GM19193 (cell line): ENCODE results near the gene NRP1.

Experiments used
- POLR2A ChIP-seq: IDR thresholded peaks from 4 replicates; pipeline ENCODE4 v1.6.1; 2011; ENCODE audit not compliant: insufficient read depth, insufficient read length; ENCODE audit errors: extremely low read depth

The NRP1 gene

DNA sequence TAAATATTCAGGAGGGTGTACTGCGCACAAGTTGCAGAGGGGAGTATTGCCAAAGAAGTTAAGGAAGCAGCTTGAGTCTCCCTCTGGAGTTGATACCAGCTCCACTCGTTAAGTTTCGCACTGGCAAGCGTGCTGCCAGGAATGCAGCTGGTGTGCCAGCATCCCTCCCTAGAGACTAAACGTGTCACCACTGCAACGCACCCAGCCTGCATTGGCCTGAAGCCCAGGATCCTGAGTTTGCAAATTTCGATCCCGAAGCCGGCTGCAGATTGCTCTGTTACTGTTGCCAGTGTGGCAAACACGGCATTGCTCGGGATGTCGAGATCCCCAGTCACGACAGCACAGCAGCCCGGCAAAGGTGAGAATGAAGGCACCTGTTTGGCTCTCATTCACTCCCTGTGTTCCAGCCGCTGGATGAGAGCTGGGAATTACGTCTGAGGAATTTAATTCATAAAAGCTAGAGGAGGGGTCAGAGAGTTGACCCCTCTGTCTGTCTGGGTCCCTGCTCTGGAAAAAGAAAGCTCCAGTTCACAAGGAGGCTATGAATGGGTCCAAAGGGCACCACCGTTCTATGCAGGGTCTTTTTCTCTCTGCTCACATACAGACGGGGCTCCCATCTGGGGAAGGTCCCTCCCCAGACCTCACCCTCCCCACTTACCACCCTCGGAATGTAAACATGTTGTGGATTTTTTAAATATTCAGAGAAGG lies 61.0 kb downstream of the NRP1 start:
- TF ChIP-seq POLR2A: no peak

DNA sequence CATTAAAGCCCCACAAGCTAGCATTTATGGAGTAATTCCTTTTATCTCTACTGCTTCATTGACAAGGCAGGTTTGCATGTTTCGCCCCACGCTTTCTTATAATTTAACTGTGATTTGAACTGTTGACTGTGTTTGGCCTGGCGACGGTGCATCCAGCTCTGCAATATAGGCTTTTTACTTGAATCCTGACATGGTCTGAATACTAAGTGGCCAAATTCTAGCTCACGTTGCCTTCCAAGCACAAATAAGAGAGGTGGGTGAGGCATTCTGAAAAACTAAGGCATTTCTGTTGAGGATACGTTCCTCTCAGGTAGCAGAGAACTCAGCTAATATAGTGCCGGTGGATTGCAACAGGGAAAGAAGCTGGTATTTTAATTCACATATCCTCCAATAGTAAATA lies 61.8 kb downstream of the NRP1 start:
- TF ChIP-seq POLR2A: no peak

DNA sequence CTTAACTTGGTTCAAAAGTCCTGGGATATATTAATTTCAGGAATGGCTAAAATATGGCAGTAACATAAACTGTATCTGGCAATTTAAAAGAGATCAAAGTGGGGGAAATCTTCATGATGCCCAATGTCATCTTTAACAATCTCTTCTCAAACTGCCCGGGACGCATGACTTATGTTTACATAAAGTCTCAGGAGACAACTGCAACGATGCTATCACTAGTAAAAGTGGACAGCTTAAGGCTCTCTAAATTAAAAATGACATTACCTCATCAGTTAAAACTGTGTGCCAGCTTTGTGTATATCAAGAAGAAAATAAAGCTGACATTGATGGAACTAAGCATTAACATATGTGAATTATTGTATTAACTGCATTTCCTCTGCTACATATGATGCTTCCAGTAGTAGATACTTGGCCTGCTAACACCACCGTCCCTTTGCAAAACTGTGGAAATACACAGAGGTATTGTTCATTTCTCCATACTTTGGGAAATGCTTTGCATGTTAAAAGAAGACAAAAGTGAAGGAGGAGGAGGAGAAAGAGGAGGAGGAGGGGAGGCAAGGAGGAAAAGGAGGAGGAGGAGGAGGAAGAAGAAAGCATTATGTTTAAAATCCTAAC lies 62.4 kb downstream of the NRP1 start:
- TF ChIP-seq POLR2A: no peak

DNA sequence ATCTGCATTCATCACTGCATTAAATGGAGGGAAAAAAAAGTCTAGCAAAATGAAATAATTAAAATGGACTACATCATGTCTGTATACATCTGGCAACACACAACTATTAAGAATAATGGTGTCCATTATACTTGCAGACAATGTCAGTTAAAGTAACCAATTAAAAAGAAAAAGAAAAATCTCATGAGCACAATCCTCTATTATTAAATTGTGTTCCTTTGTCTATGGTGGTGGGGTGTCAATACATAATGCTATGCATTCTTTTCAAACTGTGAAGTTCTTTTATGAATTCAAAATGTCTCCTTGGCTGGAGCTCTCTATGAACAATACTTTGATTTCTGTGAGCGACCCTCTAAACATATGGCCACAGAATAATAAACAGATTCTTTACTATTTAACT lies 63.5 kb downstream of the NRP1 start:
- TF ChIP-seq POLR2A: no peak

DNA sequence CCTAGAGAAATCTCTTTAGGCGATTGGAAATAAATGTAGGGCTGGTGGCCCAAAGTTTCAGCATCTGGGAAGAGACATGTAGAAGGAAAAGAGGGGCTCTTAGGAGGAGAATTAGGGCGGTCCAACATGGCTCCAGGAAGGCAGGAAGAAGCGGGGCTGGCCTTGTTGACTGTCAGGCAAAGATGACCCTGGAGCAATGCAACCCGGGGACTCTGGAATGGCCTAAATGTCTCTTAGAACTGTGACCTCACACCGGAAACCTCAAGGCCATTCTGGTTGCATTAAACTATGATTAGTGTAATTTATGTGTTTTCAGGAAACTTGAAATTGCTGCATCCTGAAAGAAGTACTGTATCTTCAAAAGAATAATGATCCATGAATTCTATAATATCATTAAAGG lies 66.8 kb downstream of the NRP1 start:
- TF ChIP-seq POLR2A: no peak

DNA sequence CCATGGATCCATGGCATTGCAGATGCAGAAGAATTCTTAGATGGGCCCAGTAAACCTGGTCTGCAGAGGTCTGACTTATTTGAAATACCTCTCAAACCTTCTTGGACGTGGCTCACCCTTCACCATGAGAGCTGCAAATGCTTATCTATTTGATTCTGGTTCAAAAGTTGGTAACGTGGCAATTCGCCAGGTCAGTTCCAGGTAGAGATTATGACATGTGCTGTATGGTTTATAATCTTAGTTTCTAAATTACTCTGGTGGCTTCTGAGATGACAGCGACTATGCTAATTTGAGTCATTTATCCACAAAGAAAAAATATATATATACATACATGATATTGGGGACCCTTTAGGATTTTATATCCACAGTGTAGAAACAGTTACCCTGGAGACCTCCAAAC lies 68.8 kb downstream of the NRP1 start:
- no peak for TF ChIP-seq POLR2A

DNA sequence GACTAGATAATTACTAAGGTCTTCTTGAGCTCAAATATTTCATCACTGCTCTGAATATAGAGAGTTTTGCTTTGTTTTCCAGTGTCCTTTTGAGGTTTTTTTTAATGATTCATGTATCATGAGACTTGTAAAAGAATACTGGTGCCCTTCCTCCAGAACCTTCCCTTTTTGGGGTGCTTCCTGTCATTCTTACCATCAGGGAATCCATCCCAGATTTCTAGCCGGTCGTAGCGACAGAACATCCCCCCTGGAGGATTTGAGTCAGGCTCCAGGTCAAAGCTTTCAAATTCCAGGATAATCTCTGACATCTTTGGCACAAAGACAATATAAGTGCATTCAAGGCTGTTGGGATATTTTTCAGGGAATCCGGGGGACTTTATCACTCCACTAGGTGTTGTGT lies 71.0 kb downstream of the NRP1 start:
- TF ChIP-seq POLR2A: no peak

DNA sequence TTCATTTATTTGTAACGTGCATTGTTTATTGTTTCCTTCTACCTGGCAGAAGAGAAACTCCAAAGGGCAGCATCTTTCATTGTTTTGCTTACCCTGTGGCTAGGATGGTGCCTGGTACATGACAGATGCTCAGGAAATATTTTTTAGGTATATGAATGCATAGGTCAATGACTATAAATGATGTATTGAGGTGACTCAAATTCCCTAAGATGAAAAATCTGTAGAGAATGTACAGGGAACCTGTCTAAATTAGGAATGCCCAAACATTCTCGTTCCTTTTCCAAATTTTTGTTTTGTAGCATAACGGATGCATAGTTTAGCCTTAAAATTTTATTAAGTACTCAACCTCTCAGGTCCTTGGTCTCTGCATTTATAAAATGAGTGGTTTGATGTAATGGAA lies 71.6 kb downstream of the NRP1 start:
- TF ChIP-seq POLR2A: no peak

DNA sequence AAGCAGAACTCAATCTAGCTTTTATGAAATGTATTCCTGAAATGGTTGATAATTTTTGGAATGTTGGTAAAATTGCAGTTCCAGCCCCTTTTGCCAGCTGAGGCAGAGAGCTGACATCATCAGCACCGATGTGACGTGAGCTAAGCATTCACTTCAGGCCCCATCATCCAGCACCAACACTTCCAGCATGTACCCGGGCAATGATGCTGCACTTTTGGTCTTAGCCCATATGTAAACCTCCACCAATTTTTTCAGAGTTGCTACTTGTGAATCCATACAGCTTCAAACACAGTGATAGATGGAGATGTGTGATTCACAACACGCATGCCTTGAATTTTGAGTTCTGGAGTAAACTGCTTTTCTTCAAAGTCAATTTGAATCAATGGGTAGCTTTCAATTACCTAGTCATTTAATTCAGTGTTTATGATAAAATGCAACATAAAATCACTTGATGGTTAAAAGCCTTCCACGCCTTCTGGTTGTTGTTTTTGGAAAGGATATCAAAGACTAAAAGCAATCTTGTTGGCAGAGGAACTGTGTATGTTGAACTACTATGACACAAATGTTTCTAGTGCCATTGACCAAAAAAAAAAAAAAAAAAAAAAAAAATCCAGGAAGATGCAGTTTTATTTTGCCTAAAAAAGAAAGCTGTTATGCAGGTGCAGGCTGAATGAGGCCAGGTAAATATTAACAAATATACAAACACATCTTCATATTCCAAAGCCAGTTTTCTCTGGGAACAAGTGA lies 73.9 kb downstream of the NRP1 start:
- TF ChIP-seq POLR2A: no peak

DNA sequence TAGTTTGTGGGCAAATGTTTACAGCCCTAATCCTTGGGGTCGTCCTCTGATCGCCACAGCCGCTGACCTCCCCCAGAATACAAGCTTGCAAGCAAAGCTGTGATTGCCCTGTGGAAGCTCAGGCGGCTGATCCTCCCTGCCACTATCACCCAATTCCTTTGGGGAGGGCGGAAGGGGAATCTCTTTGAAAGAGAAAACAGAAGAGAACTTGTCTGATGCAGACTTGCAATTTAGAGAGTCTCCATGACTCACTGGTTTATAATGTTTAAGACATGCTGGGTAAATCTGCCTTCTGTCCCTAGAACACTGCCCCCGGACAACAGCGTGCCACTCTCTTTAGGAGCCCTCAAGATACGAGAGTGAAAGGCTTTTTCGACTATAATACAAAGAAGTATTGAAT lies 75.5 kb downstream of the NRP1 start:
- TF ChIP-seq POLR2A: no peak

DNA sequence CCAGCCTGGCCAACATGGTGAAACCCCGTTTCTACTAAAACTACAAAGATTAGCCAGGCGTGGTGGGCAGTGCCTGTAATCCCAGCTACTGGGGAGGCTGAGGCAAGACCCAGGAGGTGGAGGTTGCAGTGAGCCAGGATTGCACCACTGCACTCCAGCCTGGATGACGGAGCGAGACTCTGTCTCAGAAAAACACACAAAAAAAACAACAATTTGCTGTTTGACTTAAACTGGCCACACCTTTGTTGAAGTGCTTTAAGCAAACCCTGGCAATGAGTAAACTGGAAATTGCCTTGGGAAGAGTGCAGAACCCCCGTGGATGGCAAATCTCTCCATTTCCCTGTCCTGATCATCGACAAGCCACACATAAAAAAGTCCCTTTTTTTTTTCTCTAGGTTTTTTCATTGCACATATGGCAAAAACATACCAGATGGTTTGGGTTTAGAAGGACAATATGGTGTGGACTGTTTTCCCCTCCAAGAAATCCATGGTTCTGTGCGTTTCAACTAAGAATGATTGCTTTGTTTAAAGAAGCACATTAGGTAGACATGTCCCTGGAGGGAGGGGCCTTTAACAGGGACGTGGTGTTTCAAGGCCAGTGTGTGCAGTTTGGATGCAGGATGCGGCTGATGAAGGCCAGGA lies 76.9 kb downstream of the NRP1 start:
- no peak for TF ChIP-seq POLR2A

DNA sequence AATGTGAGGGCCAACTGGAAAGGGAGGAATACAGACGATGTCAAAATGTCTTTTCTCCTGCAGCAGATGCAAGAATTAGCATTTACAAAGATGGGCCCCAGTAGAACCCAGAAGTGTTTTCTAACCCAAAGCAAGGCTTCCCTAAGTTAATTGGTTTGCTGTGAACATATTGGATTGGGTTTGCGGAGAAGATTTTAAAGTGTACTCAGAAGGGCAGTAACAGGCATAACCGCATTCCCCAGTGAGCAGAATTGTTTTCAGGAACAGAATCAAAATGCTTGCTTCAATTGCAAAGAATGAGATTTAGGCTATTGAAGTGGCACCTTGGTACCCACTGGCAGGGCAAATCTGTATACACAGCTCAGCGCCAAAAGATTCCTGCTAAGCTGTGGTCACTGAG lies 78.0 kb downstream of the NRP1 start:
- TF ChIP-seq POLR2A: no peak

DNA sequence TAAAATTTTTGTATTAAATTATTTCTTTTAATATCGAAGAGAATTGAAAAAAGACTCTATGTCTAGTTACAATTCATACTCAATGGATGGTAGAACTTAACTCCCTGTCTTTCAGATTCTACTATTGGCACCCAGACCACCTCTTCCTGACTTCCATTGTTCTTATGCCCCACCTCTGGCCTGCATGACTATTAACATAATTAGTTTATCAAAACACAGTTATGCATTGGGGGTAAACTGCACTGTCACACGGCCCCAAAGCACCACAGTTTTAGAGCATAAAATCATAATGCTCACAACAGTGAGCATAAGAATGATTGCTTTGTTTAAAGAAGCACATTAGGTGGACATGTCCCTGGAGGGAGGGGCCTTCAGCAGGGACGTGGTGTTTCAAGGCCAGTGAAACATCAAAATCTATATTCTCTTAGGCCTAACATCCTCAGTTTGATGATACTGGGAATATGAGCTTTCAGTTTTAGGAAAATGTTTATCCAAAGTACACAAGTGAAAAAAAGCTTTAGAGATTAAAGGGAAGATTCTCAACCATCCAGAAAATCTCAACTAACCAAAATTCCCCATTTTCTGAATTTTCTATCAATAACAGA lies 79.8 kb downstream of the NRP1 start:
- TF ChIP-seq POLR2A: no peak

DNA sequence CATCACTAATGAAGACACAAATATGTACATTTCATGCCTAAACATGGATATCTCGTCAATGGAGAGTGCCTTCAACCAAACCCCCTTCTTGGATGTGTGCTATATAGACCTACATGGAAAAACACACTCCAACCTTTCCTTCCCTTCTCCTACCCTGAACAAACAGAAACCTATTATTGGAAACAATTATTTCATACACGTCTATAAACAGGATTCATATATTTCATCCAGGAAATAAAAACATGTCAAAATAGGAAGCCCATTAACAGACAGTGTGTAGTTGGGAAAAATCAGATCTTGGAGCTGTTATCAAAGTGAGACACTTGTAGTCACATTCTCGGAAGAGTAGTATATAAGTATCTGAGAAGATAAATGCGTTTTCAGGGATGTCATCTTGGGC lies 81.1 kb downstream of the NRP1 start:
- TF ChIP-seq POLR2A: no peak

DNA sequence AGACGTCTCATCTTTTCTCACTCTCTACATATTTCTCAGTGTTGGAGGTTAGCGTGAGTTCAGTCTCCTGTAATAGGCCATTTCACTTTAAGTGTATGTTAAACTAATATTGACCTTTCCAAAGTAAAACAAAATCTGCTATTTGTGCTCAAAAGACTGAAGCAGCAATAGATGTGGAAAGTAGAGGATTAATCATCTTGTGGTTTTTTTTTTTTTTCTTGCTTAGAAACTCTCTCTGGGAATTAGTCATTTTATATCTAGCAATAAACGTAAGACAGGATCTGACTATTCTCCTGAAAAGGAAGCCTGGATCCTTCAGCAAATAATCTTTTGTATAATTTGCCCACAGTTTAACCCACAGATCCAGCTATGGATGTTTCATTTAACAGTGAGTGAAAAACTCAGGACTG lies 81.7 kb downstream of the NRP1 start:
- TF ChIP-seq POLR2A: no peak

DNA sequence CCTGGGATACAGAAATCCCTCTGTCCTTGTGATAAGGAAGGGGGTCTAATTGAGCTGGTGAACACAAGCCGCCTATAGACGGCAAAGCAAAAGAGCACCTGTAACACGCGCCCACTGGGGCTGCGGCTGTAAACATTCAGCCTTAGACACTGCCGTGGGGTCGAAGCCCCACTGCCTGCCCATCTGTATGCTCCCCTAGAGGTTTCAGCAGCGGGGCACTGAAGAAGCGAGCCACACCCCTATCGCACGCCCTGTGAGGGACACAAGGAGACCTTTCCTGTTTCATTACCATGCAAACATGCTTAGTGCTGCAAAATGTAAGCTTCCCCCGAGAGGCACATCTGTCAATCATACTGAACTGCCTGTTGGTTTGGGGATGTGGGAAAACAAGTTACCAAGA lies 82.1 kb downstream of the NRP1 start:
- TF ChIP-seq POLR2A: no peak

DNA sequence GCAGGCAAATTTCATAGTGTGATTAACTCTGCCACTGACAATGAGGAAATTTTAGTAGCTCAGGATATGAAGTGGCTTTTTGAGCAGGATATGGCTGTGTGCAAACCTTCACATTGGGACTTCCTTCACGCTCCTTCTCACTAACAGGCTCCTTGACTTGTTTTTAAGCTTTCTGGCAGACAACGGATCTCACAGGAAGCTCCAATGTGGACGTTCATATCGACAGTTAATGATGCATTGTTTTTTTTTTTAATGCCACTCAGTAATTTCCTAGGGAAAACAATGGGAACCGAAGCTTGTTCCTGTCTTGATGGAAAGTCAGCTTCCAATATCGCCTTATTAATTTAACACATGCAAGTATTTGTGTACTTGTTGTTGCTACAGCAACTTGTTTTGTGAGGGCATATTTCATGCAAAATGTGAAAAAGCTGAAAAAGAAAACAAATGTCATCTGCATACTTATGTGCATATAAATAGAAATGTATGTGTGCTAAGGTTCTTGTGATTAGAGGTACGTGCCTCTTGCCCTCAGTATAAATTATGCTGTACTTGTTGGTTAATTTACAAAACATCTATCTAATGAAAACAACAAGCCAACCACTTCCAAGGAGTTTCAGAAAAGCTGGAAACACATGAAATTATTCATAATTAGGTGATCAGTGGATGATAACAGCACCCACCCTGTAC lies 84.7 kb downstream of the NRP1 start:
- TF ChIP-seq POLR2A: no peak
